ENCODE data around the gene DAZAP2. TPM values are rescaled to one million over a fixed set of nuclear protein-coding genes. Genes with fewer than 3 reads are reported as not detected.
A peak's percentile ranks its signal among the peaks of the same experiment; 100 is the strongest.

The DAZAP2 gene
- polyA plus RNA-seq, 1 experiment = 285 TPM

DNA sequence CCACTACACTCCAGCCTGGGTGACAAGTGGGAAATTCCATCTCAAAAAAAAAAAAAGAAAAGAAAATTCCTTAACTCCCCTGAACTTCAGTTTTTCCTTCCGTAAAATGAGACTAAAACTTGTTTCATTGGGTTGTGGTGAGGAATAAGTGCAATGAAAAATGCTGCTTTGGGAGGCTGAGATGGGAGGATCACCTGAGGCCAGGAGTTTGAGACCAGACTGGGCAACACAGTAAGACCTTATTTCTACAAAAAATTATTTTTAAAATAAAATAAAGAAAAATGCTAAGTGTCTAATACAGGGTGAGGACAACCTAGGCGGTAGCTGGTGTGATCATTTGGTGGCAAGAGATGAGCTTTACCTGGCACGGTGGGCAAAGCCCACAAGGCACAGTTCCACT, 24.7 kb downstream of the DAZAP2 start:
- POLR2A ChIA-PET = no interaction called here
- CTCF ChIA-PET = interaction anchor here (1.2 kb wide), 1 partner anchor 11 kb away, joined by 3 read pairs; no protein-coding TSS in a partner anchor
- TF ChIP-seq CTCF (IDR thresholded peaks at IDR 0.05; ENCODE audit: low read depth, low read length) = no peak
- no peaks in the 10 kb centered on the region for H3K9me3 ChIP-seq (ENCODE audit: control insufficient read depth, insufficient read depth, low read length)
- H3K27me3 ChIP-seq (ENCODE audit: control insufficient read depth, insufficient read depth, low read length) = no peaks in the 10 kb centered on the region
- no peak for DNase-seq (ENCODE audit: low read depth, low spot score)
- H3K27ac ChIP-seq (ENCODE audit: low read depth, low read length) = no peak overlapping the region
- no peak overlapping the region for H3K4me3 ChIP-seq (ENCODE audit: low read depth, low read length)

- no peak for DNase-seq (ENCODE audit: low read depth, low spot score)
- no peak overlapping the region for H3K4me3 ChIP-seq (ENCODE audit: low read depth, low read length)
- ChIA-PET CTCF (interaction anchor here (1.2 kb wide), 1 partner anchor 11 kb away, joined by 3 read pairs; no protein-coding TSS in a partner anchor), POLR2A (interaction anchor here (0.6 kb wide), 2 partner anchors 28 to 333 kb away, joined by 3 read pairs; no protein-coding TSS in a partner anchor)
- H3K27me3 ChIP-seq (ENCODE audit: control insufficient read depth, insufficient read depth, low read length) = no peaks in the 10 kb centered on the region
- TF ChIP-seq CTCF (IDR thresholded peaks at IDR 0.05; ENCODE audit: low read depth, low read length) = no peak
- no peaks in the 10 kb centered on the region for H3K9me3 ChIP-seq (ENCODE audit: control insufficient read depth, insufficient read depth, low read length)
- no peak overlapping the region for H3K27ac ChIP-seq (ENCODE audit: low read depth, low read length)
Observed at GRCh38 chr12:51264297-51264696, 25.7 kb downstream of the DAZAP2 start.

GRCh38 chr12:51265024-51265423, 26.4 kb downstream of the DAZAP2 start:
- POLR2A ChIA-PET = interaction anchor here (0.6 kb wide), 1 partner anchor 332 kb away, joined by 3 read pairs; no protein-coding TSS in a partner anchor
- Histone ChIP-seq H3K27ac (ENCODE audit: low read depth, low read length) (no peak overlapping the region), H3K27me3 (ENCODE audit: control insufficient read depth, insufficient read depth, low read length) (no peaks in the 10 kb centered on the region), H3K4me3 (ENCODE audit: low read depth, low read length) (no peak overlapping the region), H3K9me3 (ENCODE audit: control insufficient read depth, insufficient read depth, low read length) (no peaks in the 10 kb centered on the region)
- CTCF ChIA-PET = no interaction called here
- no peak for TF ChIP-seq CTCF (IDR thresholded peaks at IDR 0.05; ENCODE audit: low read depth, low read length)
- DNase-seq (ENCODE audit: low read depth, low spot score) = no peak

- H3K27me3 ChIP-seq (ENCODE audit: control insufficient read depth, insufficient read depth, low read length) = no peaks in the 10 kb centered on the region
- H3K4me3 ChIP-seq (ENCODE audit: low read depth, low read length) = peak overlapping the region; percentile 73
- no peaks in the 10 kb centered on the region for H3K9me3 ChIP-seq (ENCODE audit: control insufficient read depth, insufficient read depth, low read length)
- H3K27ac ChIP-seq (ENCODE audit: low read depth, low read length) = no peak overlapping the region
- POLR2A ChIA-PET = interaction anchor here (1.5 kb wide), 1 partner anchor 186 kb away, joined by 7 read pairs; the partner anchor contains the start of gene CSRNP2
- DNase-seq (ENCODE audit: low read depth, low spot score) = no peak
- TF ChIP-seq CTCF (IDR thresholded peaks at IDR 0.05; ENCODE audit: low read depth, low read length) = peak; percentile 34
- CTCF ChIA-PET = interaction anchor here (0.7 to 2.1 kb wide), 2 partner anchors 72 kb away, joined by 3 to 11 read pairs; no protein-coding TSS in a partner anchor
Observed at GRCh38 chr12:51269174-51270066, 30.8 kb downstream of the DAZAP2 start.
